Fibroblast of peridontal ligament (primary cell): ENCODE data around the gene RHBDL3.

Experiments
- DNase-seq: peaks from one replicate; pipeline ENCODE4 v3.0.0-alpha.2; 2010; ENCODE audit errors: extremely low read depth

Gene RHBDL3

DNA sequence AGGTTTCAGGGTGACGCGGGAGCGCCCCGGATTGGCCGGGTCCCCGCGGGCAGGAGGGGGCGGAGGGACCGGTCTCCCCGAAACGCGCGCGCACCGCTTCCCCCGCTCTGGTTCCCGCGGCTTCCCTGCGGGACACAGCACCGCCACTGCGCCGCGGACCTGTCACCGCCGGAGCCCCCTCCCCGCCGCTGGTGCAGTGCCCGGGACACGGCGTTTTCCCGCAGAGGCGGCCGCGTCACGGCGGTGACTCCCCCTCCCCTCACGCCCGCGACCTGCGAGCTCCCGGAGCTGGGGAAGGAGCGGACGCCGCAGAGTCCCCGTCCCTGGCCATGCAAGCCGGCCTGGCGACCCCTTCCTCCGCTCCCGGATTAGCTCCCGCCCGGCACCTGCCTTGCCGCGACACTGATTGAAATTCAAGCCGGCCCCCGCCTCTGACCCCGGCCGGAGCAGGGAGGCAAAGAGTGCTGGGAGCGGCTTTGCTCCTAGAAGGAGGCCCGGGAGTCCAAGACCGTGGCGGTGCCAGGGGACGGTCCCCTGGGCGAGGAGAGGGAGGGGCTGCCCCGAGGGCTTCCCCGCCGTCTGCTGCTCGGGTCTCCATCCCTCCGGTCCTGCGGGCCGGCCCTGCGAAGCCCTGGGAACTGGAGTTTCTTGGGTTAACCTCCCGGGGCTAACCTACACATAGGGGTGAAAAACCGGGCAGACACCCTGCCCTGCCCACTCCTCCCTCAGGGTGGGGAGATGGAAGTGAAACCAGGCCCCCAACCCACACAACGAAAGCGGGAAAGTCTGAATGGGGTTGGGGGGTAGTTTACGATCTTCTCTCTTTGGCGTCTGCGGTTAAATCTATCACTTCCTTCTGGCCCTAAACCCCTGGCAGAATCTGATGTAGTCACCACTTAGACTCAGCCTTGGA lies 1.0 kb downstream of the RHBDL3 start:
- DNase-seq, result no peak

DNA sequence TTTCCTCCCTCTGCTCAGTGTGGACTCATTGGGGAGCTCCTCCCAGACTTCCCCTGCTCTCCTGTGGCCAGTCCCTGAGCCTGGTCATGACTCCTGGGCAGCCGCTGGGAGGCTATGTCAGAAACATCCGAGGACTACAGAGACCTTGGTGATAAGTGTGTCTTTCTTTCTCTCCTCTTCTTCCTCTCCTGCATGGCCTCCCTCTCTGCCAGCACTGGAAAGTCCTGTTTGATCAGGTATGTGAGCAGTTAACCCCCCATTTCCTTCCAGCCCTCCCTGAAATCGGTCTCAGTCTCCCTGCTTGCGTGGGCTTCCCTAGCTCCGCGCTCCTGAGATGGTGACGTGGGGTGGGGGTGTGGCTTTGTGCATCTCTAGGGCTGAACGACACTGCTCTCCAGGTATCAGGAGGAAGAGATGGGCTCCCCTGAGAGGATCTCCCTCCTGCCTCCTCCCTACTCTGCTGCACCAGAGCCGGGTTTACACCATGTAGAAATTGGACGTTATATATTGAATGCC lies 2.1 kb downstream of the RHBDL3 start:
- DNase-seq, result no peak

DNA sequence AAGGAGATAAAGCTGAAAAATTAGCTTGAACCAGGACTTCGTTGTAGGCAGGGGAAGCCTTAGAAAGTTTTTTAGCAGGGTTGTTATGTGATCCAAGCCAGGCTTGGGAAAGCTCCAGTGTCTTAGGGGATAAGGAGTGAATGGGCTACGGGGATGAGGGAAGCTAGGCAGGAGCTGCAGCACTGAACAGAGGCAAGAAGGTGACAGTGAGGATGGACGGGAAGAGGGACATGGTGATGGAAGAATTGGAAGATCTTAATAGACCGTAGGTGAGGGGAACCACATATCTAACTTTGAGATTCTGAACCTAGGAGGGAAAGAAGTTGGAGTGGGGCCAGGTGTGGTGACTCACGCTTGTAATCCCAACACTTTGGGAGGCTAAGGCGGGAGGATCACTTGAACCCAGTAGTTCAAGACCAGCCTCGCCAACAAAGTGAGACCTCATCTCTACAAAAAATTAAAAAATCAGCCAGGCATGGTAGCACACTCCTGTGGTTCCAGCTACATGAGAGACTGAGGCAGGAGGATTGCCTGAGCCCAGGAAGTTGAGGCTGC lies 3.2 kb downstream of the RHBDL3 start:
- no peak for DNase-seq

DNA sequence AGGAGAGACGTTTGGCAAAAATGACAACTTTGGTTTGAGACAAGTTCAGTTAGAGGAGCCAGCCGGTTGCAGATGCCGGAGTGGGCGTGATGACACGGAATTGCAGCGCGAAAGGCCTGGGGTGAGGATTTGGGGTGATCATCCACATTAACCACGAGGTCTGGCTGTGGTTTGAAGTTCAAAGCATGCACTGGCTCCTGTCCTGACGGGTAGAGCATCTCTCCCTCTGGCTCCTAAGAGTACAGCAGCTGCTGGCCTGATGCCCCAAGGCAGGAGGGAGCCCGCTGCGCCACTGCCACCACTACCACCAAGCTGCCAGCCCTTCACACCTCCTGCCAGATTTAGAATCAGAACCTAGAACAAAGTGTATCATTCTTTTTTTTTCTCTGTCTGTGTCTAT lies 3.7 kb downstream of the RHBDL3 start:
- DNase-seq, result no peak

- DNase-seq, result no peak
Measured at GRCh38 chr17:32271844-32272243, 6.2 kb downstream of the RHBDL3 start.

DNA sequence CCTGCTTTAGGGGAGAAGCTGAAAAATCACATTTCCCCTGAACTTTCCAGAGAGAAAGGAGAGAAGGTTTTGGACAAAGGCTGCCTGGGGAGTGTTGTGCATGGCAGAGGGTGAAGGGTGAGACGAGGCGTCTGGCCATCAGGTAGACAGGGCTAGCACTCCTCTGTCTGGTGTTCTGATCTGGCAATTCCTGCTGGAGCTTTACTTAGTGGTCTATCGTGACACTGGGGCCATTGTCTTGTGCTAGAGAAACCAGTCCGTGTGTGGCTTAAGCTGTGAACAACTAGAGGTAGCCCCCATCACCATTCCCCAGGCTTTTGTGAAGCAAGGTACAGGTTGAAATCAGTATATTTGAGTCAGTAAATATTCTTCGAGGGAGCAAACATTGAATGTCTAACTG lies 8.5 kb downstream of the RHBDL3 start:
- DNase-seq, result no peak

DNA sequence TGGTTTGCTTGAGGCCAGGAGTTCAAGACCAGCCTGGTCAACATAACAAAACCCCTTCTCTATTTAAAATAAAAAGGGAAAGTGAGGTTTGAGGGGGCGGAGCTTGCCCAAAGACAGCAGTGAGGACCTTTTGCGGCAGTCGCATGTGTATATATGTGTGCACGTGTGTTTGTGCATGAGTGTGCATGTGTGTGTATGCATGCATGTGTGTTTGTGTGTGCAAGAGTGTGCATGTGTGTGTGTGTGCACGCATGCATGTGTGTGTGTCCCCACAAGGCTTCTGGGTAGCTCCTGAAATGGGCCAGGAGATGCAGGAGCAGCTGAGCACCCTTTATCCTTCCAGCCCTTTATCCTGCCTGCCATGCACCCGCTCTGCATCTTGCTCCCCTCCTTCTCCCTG lies 9.0 kb downstream of the RHBDL3 start:
- no peak for DNase-seq

- DNase-seq, result peak; percentile 56
Measured at GRCh38 chr17:32275060-32276042, 9.7 kb downstream of the RHBDL3 start.

DNA sequence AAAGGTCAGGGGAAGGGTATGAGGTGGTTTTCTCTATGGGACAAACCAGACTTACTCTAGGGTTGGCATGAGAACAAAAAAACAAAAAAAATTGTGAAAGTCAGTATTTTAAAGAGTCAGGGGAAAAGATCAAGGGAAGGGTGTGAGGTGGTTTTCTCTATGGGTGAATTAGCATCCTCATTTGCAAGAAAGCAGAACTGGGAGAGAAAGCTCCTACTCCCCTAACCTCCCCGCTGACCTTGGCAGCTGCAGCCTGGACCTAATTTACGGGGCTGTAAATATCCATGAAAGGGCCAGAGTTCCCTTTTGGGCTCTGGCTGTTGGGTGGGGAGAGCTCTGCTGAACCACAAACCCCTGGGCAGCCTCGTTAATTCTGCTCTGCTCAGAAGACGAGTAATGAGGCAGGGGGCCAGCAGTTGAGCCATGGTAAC lies 10.6 kb downstream of the RHBDL3 start:
- no peak for DNase-seq

GRCh38 chr17:32277284-32277683 lies 11.7 kb downstream of the RHBDL3 start:
- peak; percentile 57 for DNase-seq

GRCh38 chr17:32278815-32279214 lies 13.2 kb downstream of the RHBDL3 start:
- no peak for DNase-seq

GRCh38 chr17:32279891-32280716 lies 14.5 kb downstream of the RHBDL3 start:
- no peak for DNase-seq

DNA sequence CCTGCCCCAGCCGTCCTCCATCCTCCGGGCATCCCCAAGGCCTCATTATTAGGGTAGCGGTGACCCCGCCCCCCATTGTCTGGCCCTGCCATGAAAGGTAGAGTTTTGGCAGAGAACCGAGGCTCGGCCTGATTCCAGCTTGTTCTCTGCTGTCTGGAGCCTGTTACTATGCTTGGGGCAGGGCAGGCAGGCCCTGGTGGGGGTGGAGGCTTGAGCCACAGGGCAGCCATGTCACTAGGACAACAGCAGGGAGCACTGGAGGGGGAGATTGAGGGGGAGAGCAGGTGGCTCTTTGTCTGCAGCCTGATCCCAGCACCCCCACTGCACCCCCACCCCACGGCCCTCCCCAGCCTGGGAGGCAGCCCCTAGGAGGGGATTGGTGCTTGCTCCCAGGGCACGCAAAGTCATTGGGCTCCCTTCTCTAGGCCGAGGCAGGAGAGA lies 15.4 kb downstream of the RHBDL3 start:
- no peak for DNase-seq

DNA sequence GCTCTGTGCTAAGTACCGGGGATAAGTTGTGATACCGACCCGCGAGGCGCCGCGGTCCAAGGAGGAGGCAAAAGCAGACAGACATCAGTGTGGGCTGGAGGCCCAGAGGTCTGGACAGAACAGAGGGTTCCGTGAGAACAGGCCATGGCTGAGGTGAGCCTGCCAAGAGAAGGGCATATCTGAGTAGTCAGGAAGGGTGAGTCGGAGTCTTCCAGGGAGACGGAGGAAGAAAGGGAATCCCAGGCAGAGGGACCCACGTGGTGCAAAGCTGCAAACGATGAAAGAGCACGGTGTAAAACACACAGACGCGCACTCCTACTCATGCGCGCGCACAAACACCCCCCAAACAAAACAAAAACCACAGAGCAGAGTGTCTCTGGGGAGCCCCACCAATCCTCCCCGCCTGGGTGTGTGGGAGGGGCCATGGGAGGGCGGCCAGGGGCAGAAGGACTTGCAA lies 18.1 kb downstream of the RHBDL3 start:
- peak; percentile 11 for DNase-seq

GRCh38 chr17:32285306-32285705 lies 19.7 kb downstream of the RHBDL3 start:
- DNase-seq, result no peak

- no peak for DNase-seq
Measured at GRCh38 chr17:32285746-32286517, 20.3 kb downstream of the RHBDL3 start.

GRCh38 chr17:32286518-32286900 lies 20.9 kb downstream of the RHBDL3 start:
- DNase-seq, result no peak

DNA sequence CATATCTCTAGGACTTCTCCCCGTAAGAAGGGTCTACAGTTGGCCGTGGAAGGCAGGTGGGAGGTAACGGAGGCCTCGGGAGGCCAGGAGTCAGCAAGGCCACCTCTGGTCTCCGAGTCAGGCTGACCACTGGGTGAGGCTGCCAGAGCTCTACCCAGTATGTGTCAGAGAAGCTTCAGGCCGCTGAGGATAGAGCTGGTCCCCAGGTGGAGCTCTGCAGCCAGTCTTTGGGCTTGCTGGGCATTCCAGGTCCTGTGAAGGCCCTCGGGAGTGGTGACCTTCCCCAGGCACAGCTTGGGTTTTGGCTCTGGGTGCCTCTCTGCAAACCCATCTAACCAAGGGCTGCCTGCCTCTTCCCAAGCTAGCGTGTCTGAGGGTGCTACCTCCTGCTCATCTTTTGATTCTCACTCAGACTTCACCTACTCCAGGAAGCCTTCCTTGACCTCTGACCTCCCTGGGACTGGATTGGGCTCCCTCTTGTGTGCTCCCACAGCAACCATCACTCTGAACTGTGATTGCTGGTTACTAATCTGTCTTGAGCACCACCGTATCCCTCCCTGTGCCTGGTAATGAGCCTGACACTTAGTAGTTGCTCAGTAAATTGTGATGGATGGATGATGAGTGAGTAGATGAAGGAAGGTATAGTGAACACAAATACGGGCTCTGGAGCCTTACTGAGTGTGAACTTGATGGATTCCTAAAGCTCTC lies 22.3 kb downstream of the RHBDL3 start:
- DNase-seq, result no peak

GRCh38 chr17:32288615-32289014 lies 23.0 kb downstream of the RHBDL3 start:
- DNase-seq, result no peak
